Ecto neural progenitor cell (in vitro differentiated cells): ENCODE data around the gene RCCD1.
"Not testable (repeated sequence)": the region's sequence is repeated elsewhere in the genome, so short reads cannot be mapped to it uniquely, and the experiment has no call there.

Experiments used
- DNase-seq: peaks from one replicate; pipeline ENCODE4 v3.0.0-alpha.2; 2018; ENCODE audit warnings: low spot score

Gene RCCD1

GRCh38 chr15:90954712-90955623, at the start of gene RCCD1:
TSS of gene RCCD1 (plus strand) at chr15:90954884. CDS start at chr15:90956735, 1,851 bp downstream.
- DNase-seq = peak; percentile 93

DNA sequence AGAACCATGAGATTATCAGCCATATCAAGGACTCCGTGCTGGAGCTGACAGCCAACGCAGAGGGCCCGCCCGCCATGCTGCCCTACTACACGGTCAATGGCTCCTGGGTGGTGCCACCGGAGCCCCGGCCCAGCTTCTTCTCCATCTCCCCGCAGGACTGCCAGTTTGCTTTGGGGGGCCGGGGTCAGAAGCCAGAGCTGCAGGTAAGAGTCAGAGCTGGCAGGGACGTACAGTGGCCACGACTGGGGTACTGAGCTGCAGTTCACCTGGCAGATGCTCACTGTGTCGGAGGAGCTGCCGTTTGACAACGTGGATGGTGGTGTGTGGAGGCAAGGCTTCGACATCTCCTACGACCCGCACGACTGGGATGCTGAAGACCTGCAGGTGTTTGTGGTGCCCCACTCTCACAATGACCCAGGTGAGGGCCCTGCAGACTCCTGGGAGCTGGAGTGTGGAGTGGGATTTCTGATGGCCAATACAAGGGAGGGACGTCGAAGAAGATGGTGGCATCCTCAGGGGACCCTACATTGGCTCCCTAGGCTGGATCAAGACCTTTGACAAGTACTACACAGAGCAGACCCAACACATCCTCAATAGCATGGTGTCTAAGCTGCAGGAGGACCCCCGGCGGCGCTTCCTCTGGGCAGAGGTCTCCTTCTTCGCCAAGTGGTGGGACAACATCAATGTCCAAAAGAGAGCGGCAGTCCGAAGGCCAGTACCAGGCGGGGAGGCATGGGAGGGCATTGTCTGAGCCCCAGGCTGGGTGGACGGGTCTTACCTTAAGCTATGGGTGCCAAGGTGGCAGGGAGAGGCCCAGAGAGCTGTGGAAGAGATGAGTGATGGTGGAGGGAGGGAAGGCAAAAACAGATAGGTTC, 49.1 kb upstream of the RCCD1 start:
- no peak for DNase-seq

- DNase-seq = no peak
These were observed 48.4 kb upstream of the RCCD1 start for GRCh38 chr15:90906181-90906849.

DNA sequence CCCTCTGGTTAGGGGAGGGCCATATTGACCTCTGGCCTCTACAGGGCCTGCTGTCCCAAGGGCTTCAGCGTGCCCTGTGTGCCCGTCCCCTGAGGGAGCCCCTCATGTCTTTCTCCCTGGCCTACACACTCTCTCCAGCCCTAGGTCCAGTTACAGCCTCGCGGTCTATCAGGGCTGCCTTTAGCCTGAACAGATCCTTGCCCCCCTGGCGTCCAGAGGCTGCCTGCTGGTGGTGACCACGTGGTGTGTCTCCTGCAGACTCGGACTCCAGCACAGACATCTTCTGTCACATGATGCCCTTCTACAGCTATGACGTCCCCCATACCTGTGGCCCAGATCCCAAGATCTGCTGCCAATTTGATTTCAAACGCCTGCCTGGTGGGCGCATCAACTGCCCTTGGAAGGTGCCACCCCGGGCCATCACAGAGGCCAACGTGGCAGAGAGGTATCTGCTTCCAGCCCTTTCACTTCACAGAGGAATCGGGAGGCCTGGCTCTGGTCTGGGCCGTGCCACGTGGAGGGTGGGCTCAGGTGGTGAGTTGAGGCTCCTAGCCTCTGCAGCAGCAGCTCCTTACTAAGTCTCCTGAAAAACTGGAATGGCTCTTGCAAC, 47.5 kb upstream of the RCCD1 start:
- DNase-seq = no peak

- no peak for DNase-seq
These were observed 46.7 kb upstream of the RCCD1 start for GRCh38 chr15:90907838-90908507.

DNA sequence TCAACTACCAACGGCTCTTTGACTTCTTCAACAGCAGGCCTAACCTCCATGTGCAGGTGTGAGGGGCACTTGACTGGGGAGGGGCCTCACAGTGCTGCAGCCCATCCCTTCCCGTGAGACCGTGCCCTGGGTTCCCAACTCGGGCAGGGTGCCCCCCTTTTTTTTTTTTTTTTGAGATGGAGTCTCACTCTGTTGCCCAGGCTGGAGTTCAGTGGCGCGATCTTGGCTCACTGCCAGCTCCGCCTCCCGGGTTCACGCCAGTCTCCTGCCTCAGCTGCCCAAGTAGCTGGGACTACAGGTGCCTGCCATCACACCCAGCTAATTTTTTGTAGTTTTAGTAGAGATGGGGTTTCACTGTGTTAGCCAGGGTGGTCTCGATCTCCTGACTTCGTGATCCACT, 45.2 kb upstream of the RCCD1 start:
- not testable (repeated sequence) for DNase-seq

DNA sequence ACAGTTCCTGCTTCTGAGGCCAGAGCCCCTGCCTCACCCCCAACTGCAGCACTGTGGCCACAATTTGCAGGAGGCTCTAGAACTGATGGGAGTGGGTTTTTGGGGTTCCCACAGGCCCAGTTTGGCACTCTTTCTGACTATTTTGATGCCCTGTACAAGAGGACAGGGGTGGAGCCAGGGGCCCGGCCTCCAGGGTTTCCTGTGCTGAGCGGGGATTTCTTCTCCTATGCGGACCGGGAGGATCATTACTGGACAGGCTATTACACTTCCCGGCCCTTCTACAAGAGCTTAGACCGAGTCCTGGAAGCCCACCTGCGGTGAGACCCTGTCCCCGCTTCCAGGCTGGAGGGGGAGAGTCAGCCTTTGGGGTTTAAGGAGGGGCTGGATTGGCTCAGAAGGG, 44.7 kb upstream of the RCCD1 start:
- DNase-seq = no peak

DNA sequence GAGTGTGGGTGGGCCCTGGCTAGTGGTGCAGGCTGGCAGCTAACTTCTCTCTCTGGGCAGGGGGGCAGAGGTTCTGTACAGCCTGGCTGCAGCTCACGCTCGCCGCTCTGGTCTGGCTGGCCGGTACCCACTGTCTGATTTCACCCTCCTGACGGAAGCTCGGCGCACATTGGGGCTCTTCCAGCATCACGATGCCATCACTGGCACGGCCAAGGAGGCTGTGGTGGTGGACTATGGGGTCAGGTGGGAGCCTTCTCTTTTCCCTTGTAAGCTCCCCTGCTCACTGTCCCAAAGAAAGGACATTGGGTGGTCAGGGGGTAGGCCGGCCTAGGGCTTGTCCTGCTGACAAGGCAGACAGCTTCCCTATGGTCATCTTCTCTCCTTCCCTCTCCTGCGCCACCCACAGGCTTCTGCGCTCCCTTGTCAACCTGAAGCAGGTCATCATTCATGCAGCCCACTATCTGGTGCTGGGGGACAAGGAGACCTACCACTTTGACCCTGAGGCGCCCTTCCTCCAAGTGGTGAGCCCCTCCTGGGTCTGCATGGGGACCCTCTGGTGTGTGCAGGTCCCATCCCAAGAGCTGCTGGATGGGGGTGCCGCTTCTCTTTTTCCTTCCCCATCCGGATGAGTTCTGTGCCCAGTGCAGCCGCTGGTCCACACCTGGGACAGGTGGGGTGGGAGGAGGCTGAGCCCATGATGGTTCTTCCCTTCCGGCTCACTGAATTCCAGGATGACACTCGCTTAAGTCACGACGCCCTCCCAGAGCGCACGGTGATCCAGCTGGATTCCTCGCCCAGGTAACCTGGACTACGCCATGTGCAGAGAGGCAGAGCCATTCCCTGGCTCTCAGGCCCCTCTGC, 44.0 kb upstream of the RCCD1 start:
- no peak for DNase-seq

DNA sequence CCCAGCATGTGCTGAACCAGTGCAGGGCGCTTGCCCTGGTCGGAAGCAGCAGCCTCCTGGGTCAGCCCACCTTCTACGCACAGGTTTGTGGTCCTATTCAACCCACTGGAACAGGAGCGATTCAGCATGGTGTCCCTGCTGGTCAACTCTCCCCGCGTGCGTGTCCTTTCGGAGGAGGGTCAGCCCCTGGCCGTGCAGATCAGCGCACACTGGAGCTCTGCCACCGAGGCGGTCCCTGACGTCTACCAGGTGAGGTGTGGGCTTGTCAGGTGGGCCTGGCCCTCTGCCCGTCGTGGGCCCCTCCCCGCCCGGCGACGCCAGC, 43.4 kb upstream of the RCCD1 start:
- DNase-seq = no peak

GRCh38 chr15:90911906-90912769, 42.5 kb upstream of the RCCD1 start:
- DNase-seq = no peak

- DNase-seq = no peak
These were observed 42.0 kb upstream of the RCCD1 start for GRCh38 chr15:90912770-90913075.

DNA sequence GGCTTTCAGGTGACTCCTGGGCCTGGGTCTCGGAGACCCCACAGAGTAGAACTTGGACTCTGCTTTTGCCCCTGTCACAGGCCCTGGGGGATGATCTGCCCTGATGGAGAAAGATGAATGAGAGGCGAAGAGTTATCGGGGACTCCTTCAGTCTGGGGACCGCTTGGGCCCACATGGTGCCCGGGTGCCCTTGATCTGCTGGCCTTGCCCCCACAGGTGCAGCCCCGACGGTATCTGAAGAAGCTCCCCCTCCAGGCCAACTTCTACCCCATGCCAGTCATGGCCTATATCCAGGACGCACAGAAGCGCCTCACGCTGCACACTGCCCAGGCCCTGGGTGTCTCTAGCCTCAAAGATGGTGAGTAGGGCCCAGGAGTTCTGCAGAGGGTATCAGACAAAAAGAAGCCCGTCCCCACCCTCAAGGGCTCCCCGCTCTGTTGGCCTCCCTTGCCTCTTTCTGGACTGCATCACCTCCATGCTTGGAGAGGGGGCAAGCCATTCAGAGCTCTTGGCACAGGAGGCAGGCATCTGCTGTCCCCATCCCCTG, 41.2 kb upstream of the RCCD1 start:
- DNase-seq = no peak

GRCh38 chr15:90914305-90915080, 40.2 kb upstream of the RCCD1 start:
- DNase-seq = no peak

DNA sequence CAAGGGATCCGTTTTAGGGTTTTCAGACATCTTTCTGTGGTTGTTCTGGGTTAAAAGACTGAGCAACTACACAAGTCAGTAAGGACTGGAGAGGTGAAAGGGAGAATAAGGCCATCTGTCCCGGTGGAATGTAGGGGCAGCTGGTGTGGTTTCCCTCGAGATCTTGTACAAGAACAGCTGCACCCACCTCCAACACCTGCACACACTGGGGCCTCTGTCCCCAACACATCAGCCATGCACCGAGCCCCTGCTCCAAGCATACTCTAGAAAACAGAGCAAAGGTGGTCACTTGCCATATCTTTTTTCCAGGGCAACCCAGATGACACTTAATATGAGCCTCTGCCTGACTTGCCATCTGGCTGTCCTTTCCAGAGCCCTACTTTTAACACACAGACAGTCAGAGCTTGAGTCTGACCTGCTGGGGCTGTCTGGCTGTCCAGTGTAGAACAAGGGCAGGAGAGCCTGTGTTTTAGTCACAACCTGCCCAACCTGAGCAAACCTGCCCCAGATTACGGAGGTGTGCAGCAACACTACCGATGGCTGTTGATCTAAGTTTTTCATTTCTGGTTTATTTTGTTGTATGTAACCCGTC, 39.4 kb upstream of the RCCD1 start:
- DNase-seq = no peak

- no peak for DNase-seq
These were observed 38.8 kb upstream of the RCCD1 start for GRCh38 chr15:90915808-90916440.

DNA sequence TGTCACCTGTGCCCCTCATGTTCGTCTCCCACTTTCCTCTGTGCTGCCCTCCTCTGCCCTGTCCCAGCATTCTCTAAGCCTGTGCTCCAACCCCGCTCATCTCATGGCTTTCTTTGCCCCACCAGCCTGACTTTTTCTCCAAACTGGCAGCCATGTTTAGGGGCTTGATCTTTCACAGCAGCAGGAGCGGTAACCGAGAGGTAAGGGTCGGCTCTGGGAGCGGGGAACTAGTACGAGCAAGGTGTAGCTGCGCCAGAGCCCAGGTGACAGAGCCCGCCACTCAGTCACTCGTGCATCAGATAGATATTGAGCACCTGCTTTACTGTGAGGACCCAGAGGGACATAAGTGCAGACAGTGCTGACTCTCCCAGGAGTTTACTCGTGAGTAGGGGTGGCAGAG, 38.2 kb upstream of the RCCD1 start:
- DNase-seq = no peak

DNA sequence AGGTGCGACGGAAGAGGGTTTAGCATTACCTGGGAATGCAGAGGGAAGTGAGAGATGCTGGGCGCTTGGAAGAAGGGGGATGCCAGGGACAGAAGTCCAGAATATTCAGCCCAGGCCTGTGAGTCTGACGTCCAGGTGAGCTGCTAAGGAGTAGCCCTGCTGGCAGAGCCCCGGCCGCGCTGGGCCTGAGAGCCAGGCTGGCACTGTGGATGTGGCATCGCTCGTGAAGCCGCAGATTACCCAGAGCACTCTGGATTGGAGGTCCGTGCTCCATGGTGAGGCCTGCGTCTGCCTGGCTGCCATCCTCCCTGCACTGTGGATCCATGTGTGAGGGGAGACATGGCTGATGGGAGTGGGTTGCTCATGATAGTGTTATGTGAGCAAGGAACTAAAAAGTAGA, 37.1 kb upstream of the RCCD1 start:
- peak; percentile 20 for DNase-seq
